ENCODE data around the gene RASL10A. TPM values are rescaled to one million over a fixed set of nuclear protein-coding genes. Genes with fewer than 3 reads are reported as not detected.
A peak's percentile ranks its signal among the peaks of the same experiment; 100 is the strongest.

RASL10A gene
- total RNA-seq, 3 donors from 2014 or later, result 1.1 to 2.3 (median 1.4) TPM

- Histone ChIP-seq H3K4me3 (no peak overlapping the region), H3K9me3 (no peaks in the 10 kb centered on the region), H3K4me1 (ENCODE audit: low read depth) (peaks cover 64% of the 10 kb centered on the region), H3K36me3 (ENCODE audit: low read depth) (no peaks in the 10 kb centered on the region)
- ATAC-seq (peak; percentile 61), DNase-seq (peak in 1 of 3 donors; percentile 71)
- intact Hi-C loops (cut with DNase I, micrococcal nuclease), result no loop called here
- TF ChIP-seq, protein P1, sequence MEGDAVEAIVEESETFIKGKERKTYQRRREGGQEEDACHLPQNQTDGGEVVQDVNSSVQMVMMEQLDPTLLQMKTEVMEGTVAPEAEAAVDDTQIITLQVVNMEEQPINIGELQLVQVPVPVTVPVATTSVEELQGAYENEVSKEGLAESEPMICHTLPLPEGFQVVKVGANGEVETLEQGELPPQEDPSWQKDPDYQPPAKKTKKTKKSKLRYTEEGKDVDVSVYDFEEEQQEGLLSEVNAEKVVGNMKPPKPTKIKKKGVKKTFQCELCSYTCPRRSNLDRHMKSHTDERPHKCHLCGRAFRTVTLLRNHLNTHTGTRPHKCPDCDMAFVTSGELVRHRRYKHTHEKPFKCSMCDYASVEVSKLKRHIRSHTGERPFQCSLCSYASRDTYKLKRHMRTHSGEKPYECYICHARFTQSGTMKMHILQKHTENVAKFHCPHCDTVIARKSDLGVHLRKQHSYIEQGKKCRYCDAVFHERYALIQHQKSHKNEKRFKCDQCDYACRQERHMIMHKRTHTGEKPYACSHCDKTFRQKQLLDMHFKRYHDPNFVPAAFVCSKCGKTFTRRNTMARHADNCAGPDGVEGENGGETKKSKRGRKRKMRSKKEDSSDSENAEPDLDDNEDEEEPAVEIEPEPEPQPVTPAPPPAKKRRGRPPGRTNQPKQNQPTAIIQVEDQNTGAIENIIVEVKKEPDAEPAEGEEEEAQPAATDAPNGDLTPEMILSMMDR (IDR thresholded peaks at IDR 0.05), result peak; percentile 72
Observed at GRCh38 chr22:29313126-29313575, 2.3 kb downstream of the RASL10A start.

DNA sequence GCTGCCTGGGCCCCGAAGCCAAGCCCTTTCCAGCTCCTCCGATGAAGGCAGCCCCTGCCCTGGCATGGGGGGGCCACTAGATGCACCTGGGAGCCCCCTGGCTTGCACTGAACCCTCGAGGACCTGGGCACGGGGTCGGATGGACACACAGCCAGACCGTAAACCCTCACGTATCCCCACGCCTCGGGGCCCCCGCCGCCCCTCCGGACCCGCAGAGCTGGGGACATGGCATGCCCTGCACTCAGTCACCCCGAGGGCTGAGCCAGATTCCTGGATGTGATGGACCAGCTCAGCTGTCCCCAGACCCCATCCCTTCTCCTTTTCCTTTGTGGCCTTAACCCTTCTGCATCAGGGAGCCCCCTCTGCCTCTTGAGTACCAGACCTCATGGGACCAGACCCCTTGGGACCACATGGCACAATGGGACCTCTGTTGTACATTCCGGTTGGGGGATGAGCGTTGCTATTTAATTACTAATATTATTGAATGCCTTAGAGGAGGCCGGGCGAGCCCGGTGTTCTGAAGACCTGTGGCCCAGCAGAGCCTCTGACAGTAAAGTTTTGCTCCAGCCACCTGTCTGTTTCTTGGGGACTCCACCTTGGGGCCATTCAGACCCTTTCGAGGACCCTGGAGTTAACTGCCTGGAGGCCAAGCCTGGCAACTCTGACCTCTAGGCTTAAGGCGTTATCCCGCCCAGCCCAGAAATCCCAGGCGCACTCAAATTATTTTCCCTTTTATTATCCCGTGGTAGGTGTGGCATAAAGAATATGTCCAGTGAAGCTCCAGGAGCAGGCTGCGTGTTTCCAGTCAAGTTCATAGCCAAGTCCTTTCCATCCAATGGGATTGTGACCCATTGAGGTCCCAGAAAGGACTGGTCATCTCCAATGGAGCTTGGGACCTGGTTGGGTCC, 3.0 kb downstream of the RASL10A start:
- ATAC-seq, result no peak
- Histone ChIP-seq H3K4me3 (no peak overlapping the region), H3K9me3 (no peaks in the 10 kb centered on the region), H3K36me3 (ENCODE audit: low read depth) (no peaks in the 10 kb centered on the region), H3K4me1 (ENCODE audit: low read depth) (peaks cover 71% of the 10 kb centered on the region)
- TF ChIP-seq, protein P1 (IDR thresholded peaks at IDR 0.05), result no peak
- DNase-seq, result peak in 2 of 3 donors; percentile 48 to 51
- intact Hi-C loops (cut with DNase I, micrococcal nuclease), result no loop called here

DNA sequence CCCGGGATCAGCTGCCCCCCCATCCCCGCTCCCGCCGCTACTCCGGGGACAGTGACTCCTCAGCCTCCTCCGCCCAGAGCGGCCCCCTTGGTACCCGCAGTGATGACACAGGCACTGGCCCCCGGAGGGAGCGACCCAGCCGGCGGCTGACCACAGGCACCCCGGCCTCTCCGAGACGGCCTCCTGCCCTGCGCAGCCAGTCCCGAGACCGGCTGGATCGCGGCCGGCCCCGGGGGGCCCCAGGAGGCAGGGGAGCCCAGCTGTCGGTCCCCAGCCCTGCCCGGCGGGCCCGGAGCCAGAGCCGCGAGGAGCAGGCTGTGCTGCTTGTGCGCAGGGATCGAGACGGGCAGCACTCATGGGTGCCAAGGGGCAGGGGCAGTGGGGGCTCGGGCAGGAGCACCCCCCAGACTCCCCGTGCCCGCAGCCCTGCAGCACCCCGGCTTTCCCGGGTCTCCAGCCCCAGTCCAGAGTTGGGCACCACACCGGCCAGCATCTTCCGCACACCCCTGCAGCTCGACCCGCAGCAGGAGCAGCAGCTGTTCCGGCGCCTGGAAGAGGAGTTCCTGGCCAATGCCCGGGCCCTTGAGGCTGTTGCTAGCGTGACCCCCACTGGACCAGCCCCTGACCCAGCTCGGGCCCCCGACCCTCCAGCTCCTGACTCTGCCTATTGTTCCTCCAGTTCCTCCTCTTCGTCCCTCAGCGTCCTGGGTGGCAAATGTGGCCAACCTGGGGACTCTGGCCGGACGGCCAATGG, 3.9 kb downstream of the RASL10A start:
- DNase-seq (peak in 1 of 3 donors; percentile 62), ATAC-seq (no peak)
- Histone ChIP-seq H3K4me3 (no peak overlapping the region), H3K36me3 (ENCODE audit: low read depth) (no peaks in the 10 kb centered on the region), H3K4me1 (ENCODE audit: low read depth) (peaks cover 72% of the 10 kb centered on the region), H3K9me3 (no peaks in the 10 kb centered on the region)
- intact Hi-C loops (cut with DNase I, micrococcal nuclease), result no loop called here
- TF ChIP-seq, protein P1 (IDR thresholded peaks at IDR 0.05), result no peak

GRCh38 chr22:29310863-29311339, 4.6 kb downstream of the RASL10A start:
- TF ChIP-seq, protein P1 (IDR thresholded peaks at IDR 0.05), result no peak
- Histone ChIP-seq H3K4me3 (no peak overlapping the region), H3K4me1 (ENCODE audit: low read depth) (peaks cover 78% of the 10 kb centered on the region), H3K9me3 (no peaks in the 10 kb centered on the region), H3K36me3 (ENCODE audit: low read depth) (no peaks in the 10 kb centered on the region)
- peak; percentile 87 to 93 (median 91) for DNase-seq
- intact Hi-C loops (cut with DNase I, micrococcal nuclease), result no loop called here
- ATAC-seq, result peak; percentile 61

GRCh38 chr22:29310065-29310862, 5.2 kb downstream of the RASL10A start:
- DNase-seq, result no peak
- intact Hi-C loops (cut with DNase I, micrococcal nuclease), result no loop called here
- no peaks in the 10 kb centered on the region for H3K9me3 ChIP-seq
- no peaks in the 10 kb centered on the region for H3K36me3 ChIP-seq (ENCODE audit: low read depth)
- no peak overlapping the region for H3K4me3 ChIP-seq
- H3K4me1 ChIP-seq (ENCODE audit: low read depth), result peaks cover 73% of the 10 kb centered on the region
- ATAC-seq, result no peak
- TF ChIP-seq, protein P1 (IDR thresholded peaks at IDR 0.05), result no peak

Data from mucosa of descending colon (tissue), 3 donors.